Stimulated activated CD8-positive, alpha-beta memory T cell treated with anti-CD3 and anti-CD28 coated beads, Interleukin-15, amount 100 ng/mL, for 1 hour (primary cell): Measurements from ENCODE around the gene ADCY5.

ENCODE experiments used
- DNase-seq: peaks from one replicate; pipeline ENCODE4 v3.0.0-alpha.2; 2020; ENCODE audit warnings: low read depth

Gene ADCY5

GRCh38 chr3:123458255-123458654 lies 9.4 kb upstream of the ADCY5 start:
- no peak for DNase-seq

- no peak for DNase-seq
Observed at GRCh38 chr3:123457841-123458240, 9.0 kb upstream of the ADCY5 start.

GRCh38 chr3:123453675-123454074 lies 4.8 kb upstream of the ADCY5 start:
- DNase-seq, result no peak

GRCh38 chr3:123451186-123451585 lies 2.3 kb upstream of the ADCY5 start:
- no peak for DNase-seq

GRCh38 chr3:123449997-123450604 lies 1.2 kb upstream of the ADCY5 start:
- no peak for DNase-seq

GRCh38 chr3:123449102-123449996 lies 459 bp upstream of the ADCY5 start:
- DNase-seq, result no peak

GRCh38 chr3:123447749-123448517 lies 957 bp downstream of the ADCY5 start:
- DNase-seq, result peak; percentile 1

- DNase-seq, result no peak
Observed at GRCh38 chr3:123447416-123447748, 1.5 kb downstream of the ADCY5 start.

- no peak for DNase-seq
Observed at GRCh38 chr3:123446610-123447109, 2.2 kb downstream of the ADCY5 start.

- no peak for DNase-seq
Observed at GRCh38 chr3:123446210-123446609, 2.7 kb downstream of the ADCY5 start.

- no peak for DNase-seq
Observed at GRCh38 chr3:123445702-123446101, 3.2 kb downstream of the ADCY5 start.

GRCh38 chr3:123444744-123445143 lies 4.1 kb downstream of the ADCY5 start:
- DNase-seq, result no peak

GRCh38 chr3:123444023-123444422 lies 4.9 kb downstream of the ADCY5 start:
- DNase-seq, result no peak

GRCh38 chr3:123442908-123443307 lies 6.0 kb downstream of the ADCY5 start:
- no peak for DNase-seq

GRCh38 chr3:123442125-123442524 lies 6.8 kb downstream of the ADCY5 start:
- DNase-seq, result no peak

- no peak for DNase-seq
Observed at GRCh38 chr3:123439806-123440580, 8.9 kb downstream of the ADCY5 start.

GRCh38 chr3:123432832-123433523 lies 15.9 kb downstream of the ADCY5 start:
- no peak for DNase-seq

- no peak for DNase-seq
Observed at GRCh38 chr3:123431658-123432324, 17.1 kb downstream of the ADCY5 start.

- DNase-seq, result no peak
Observed at GRCh38 chr3:123431007-123431657, 17.8 kb downstream of the ADCY5 start.

GRCh38 chr3:123430266-123430665 lies 18.6 kb downstream of the ADCY5 start:
- no peak for DNase-seq
